GM12891 (cell line): ENCODE measurements around the gene TCP11L2.

ENCODE experiments used
- POLR2A ChIP-seq: IDR thresholded peaks from 2 replicates; pipeline ENCODE4 v1.6.1; 2011; ENCODE audit warnings: low read depth, low read length, control low read depth
- POLR2AphosphoS5 ChIP-seq: IDR thresholded peaks from 2 replicates; pipeline ENCODE4 v1.6.1; 2011; ENCODE audit warnings: low read depth, low read length, control low read depth
- POU2F2 ChIP-seq: IDR thresholded peaks from 2 replicates; pipeline ENCODE4 v1.6.1; 2011; ENCODE audit warnings: low read depth, mild to moderate bottlenecking, control low read depth, low read length, moderate library complexity
- SPI1 ChIP-seq: IDR thresholded peaks from 2 replicates; pipeline ENCODE4 v1.6.1; 2011; ENCODE audit warnings: low read depth, low read length, control low read depth
- TAF1 ChIP-seq: IDR thresholded peaks from 2 replicates; pipeline ENCODE4 v1.6.1; 2011; ENCODE audit warnings: low read depth, low read length, control low read depth

GRCh38 chr12:106308611-106309010, 6.1 kb downstream of the TCP11L2 start:
- TF ChIP-seq POLR2AphosphoS5 (no peak), POLR2A (no peak), SPI1 (no peak), TAF1 (no peak), POU2F2 (no peak)
